ENCODE results near the gene KSR1. TPM values are rescaled to one million over a fixed set of nuclear protein-coding genes. Genes with fewer than 3 reads are reported as not detected.

Gene KSR1
- total RNA-seq, 1 donor: 6.5 TPM

DNA sequence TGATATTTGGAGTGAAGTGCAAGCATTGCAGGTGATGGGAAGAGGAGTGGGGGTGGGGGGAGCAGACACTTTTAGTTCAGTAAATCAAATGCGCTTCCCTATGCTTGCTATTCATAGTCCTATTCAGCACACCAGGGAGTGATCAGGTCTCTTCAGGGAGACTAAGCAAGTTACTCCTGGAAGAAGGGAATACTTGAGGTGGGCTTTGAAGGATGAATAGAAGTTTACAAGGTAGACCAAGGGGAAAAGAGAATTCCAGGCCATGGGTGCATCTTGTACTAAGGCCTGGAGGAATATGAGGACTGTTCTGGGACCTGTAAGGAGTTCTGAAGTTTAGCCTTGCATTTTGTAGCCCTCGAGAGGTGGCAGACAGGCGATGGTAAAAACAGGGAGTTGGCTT, 134.6 kb downstream of the KSR1 start:
- Histone ChIP-seq H3K79me2 (ENCODE audit: insufficient read depth, low read length) (no peaks in the 10 kb centered on the region), H3K4me3 (ENCODE audit: insufficient read depth, low read length) (no peak overlapping the region), H2AFZ (ENCODE audit: low read length) (no peak overlapping the region), H3K9me3 (ENCODE audit: low read depth, low read length) (no peaks in the 10 kb centered on the region), H4K20me1 (ENCODE audit: insufficient read depth, low read length) (no peaks in the 10 kb centered on the region), H3K27ac (ENCODE audit: low read depth, low read length) (no peak overlapping the region), H3K4me1 (ENCODE audit: insufficient read depth, low read length) (peaks cover 7% of the 10 kb centered on the region), H3K4me2 (ENCODE audit: insufficient read depth, low read length) (no peak overlapping the region), H3K27me3 (ENCODE audit: insufficient read depth, low read length) (no peaks in the 10 kb centered on the region), H3K36me3 (ENCODE audit: insufficient read depth, low read length) (no peaks in the 10 kb centered on the region)
- TF ChIP-seq, protein P1, sequence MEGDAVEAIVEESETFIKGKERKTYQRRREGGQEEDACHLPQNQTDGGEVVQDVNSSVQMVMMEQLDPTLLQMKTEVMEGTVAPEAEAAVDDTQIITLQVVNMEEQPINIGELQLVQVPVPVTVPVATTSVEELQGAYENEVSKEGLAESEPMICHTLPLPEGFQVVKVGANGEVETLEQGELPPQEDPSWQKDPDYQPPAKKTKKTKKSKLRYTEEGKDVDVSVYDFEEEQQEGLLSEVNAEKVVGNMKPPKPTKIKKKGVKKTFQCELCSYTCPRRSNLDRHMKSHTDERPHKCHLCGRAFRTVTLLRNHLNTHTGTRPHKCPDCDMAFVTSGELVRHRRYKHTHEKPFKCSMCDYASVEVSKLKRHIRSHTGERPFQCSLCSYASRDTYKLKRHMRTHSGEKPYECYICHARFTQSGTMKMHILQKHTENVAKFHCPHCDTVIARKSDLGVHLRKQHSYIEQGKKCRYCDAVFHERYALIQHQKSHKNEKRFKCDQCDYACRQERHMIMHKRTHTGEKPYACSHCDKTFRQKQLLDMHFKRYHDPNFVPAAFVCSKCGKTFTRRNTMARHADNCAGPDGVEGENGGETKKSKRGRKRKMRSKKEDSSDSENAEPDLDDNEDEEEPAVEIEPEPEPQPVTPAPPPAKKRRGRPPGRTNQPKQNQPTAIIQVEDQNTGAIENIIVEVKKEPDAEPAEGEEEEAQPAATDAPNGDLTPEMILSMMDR (IDR thresholded peaks at IDR 0.05; ENCODE audit: extremely low read depth, low read depth, low read length): no peak
- peak; percentile 13 for DNase-seq (ENCODE audit: insufficient read length, low spot score, missing footprints)

- Histone ChIP-seq H3K27me3 (ENCODE audit: insufficient read depth, low read length) (no peaks in the 10 kb centered on the region), H3K4me1 (ENCODE audit: insufficient read depth, low read length) (no peaks in the 10 kb centered on the region), H2AFZ (ENCODE audit: low read length) (no peak overlapping the region), H3K36me3 (ENCODE audit: insufficient read depth, low read length) (no peaks in the 10 kb centered on the region), H3K4me2 (ENCODE audit: insufficient read depth, low read length) (no peak overlapping the region), H3K79me2 (ENCODE audit: insufficient read depth, low read length) (no peaks in the 10 kb centered on the region), H3K27ac (ENCODE audit: low read depth, low read length) (no peak overlapping the region), H4K20me1 (ENCODE audit: insufficient read depth, low read length) (no peaks in the 10 kb centered on the region), H3K4me3 (ENCODE audit: insufficient read depth, low read length) (no peak overlapping the region), H3K9me3 (ENCODE audit: low read depth, low read length) (no peaks in the 10 kb centered on the region)
- peak; percentile 70 for DNase-seq (ENCODE audit: insufficient read length, low spot score, missing footprints)
- TF ChIP-seq, protein P1 (IDR thresholded peaks at IDR 0.05; ENCODE audit: extremely low read depth, low read depth, low read length): no peak
Measured at GRCh38 chr17:27591986-27592385, 135.7 kb downstream of the KSR1 start.

DNA sequence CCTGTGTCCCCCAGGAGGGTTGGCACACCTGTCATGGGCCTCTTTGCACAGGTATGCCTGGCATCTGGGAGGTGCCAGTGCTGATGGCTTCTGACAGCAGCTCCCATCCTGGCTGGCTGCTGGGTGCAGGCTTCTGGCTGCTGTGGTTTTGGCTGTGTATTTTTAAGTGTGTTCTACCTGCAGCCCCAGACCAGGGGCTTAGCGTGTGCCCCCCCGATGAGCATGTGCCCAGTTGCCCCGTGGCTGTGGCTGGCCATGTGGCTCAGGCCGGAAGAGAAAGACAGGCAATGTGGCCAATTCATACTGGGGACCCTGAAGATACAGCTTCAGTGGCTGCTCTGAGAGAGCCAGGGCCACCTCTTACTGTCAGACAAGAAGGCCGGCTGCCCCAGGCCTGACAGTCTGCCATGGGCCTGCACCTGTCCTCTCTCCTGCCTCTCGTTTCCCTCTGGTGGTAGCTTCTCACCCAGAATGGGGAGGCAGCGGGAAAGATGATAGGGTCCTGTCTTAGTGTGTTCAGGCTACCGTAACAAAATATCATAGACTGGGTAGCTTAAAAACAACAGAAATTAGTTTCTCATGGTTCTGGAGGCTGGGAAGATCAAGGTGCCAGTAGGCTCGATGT, 137.1 kb downstream of the KSR1 start:
- Histone ChIP-seq H3K4me3 (ENCODE audit: insufficient read depth, low read length) (no peak overlapping the region), H3K36me3 (ENCODE audit: insufficient read depth, low read length) (no peaks in the 10 kb centered on the region), H3K79me2 (ENCODE audit: insufficient read depth, low read length) (no peaks in the 10 kb centered on the region), H3K27ac (ENCODE audit: low read depth, low read length) (no peak overlapping the region), H3K4me1 (ENCODE audit: insufficient read depth, low read length) (no peaks in the 10 kb centered on the region), H3K27me3 (ENCODE audit: insufficient read depth, low read length) (no peaks in the 10 kb centered on the region), H3K9me3 (ENCODE audit: low read depth, low read length) (no peaks in the 10 kb centered on the region), H4K20me1 (ENCODE audit: insufficient read depth, low read length) (no peaks in the 10 kb centered on the region), H2AFZ (ENCODE audit: low read length) (no peak overlapping the region), H3K4me2 (ENCODE audit: insufficient read depth, low read length) (no peak overlapping the region)
- TF ChIP-seq, protein P1 (IDR thresholded peaks at IDR 0.05; ENCODE audit: extremely low read depth, low read depth, low read length): no peak
- peak; percentile 2 for DNase-seq (ENCODE audit: insufficient read length, low spot score, missing footprints)

GRCh38 chr17:27593857-27594255, 137.6 kb downstream of the KSR1 start:
- H2AFZ ChIP-seq (ENCODE audit: low read length): no peak overlapping the region
- TF ChIP-seq, protein P1 (IDR thresholded peaks at IDR 0.05; ENCODE audit: extremely low read depth, low read depth, low read length): no peak
- no peaks in the 10 kb centered on the region for H3K27me3 ChIP-seq (ENCODE audit: insufficient read depth, low read length)
- H4K20me1 ChIP-seq (ENCODE audit: insufficient read depth, low read length): no peaks in the 10 kb centered on the region
- no peak overlapping the region for H3K4me3 ChIP-seq (ENCODE audit: insufficient read depth, low read length)
- DNase-seq (ENCODE audit: insufficient read length, low spot score, missing footprints): no peak
- no peaks in the 10 kb centered on the region for H3K9me3 ChIP-seq (ENCODE audit: low read depth, low read length)
- H3K4me1 ChIP-seq (ENCODE audit: insufficient read depth, low read length): no peaks in the 10 kb centered on the region
- H3K79me2 ChIP-seq (ENCODE audit: insufficient read depth, low read length): no peaks in the 10 kb centered on the region
- no peaks in the 10 kb centered on the region for H3K36me3 ChIP-seq (ENCODE audit: insufficient read depth, low read length)
- no peak overlapping the region for H3K27ac ChIP-seq (ENCODE audit: low read depth, low read length)
- H3K4me2 ChIP-seq (ENCODE audit: insufficient read depth, low read length): no peak overlapping the region

All from osteoblast (primary cell).